Common myeloid progenitor, CD34-positive (primary cell): ENCODE results near the gene CUL2.
"Not testable (repeated sequence)": the region's sequence is repeated elsewhere in the genome, so short reads cannot be mapped to it uniquely, and the experiment has no call there.

Experiments
- CTCF ChIA-PET: fragments of 350-600 bp; sonication (Branson Sonifier 250); formaldehyde crosslinking; loops from one replicate; lab custom pipeline; 2021; ENCODE audit warnings: antibody characterized with exemption; lab: Charles Lee
- POLR2A ChIA-PET: fragments of 350-600 bp; sonication (Branson Sonifier 250); formaldehyde crosslinking; loops from one replicate; lab custom pipeline; 2021; ENCODE audit warnings: antibody characterized with exemption; lab: Charles Lee
- DNase-seq, 3 donors: peaks; one replicate each; pipeline versions ENCODE4 v3.0.0 to v3.0.0-alpha.2; 2013
- H3K27ac ChIP-seq, 2 experiments: 1 replicate in 1 of 2; 2 replicates in 1 of 2; pipeline ENCODE4 v1.7.0; 2013; ENCODE audit warnings: inconsistent platforms in 2 of 2, low read length in 2 of 2, mild to moderate bottlenecking in 2 of 2, low read depth in 1 of 2, moderate library complexity in 1 of 2; ENCODE audit not compliant: severe bottlenecking in 2 of 2, insufficient read depth in 1 of 2, poor library complexity in 1 of 2
- H3K27me3 ChIP-seq, 5 experiments: replicated peaks in 2 of 5; 1 replicate in 3 of 5; 2 replicates in 2 of 5; pipeline versions ENCODE4 v1.6.1 to v1.7.0; 2013; ENCODE audit warnings: low read length in 4 of 5, mild to moderate bottlenecking in 2 of 5, moderate library complexity in 2 of 5, inconsistent platforms in 1 of 5; ENCODE audit not compliant: insufficient read depth in 5 of 5, control insufficient read depth in 4 of 5
- H3K36me3 ChIP-seq, 4 experiments: 1 replicate in 2 of 4; 2 replicates in 2 of 4; pipeline versions ENCODE4 v1.6.1 to v1.7.0; 2013; ENCODE audit warnings: low read length in 3 of 4, control low read depth in 1 of 4, mild to moderate bottlenecking in 1 of 4; ENCODE audit not compliant: control insufficient read depth in 4 of 4, insufficient read depth in 4 of 4
- H3K4me1 ChIP-seq, 4 experiments: 1 replicate in 3 of 4; 2 replicates in 1 of 4; pipeline versions ENCODE4 v1.6.1 to v1.7.1; 2013; ENCODE audit warnings: low read length in 3 of 4, mild to moderate bottlenecking in 3 of 4, control low read depth in 1 of 4, inconsistent platforms in 1 of 4, moderate library complexity in 1 of 4; ENCODE audit not compliant: control insufficient read depth in 4 of 4, insufficient read depth in 4 of 4; ENCODE audit errors: control extremely low read depth in 1 of 4
- H3K4me3 ChIP-seq, 7 experiments: 1 replicate in 4 of 7; 2 replicates in 3 of 7; pipeline versions ENCODE4 v1.5.1 to v1.7.0; 2013; ENCODE audit warnings: mild to moderate bottlenecking in 7 of 7, low read length in 6 of 7, moderate library complexity in 6 of 7, inconsistent platforms in 2 of 7, low read depth in 2 of 7, control low read depth in 1 of 7; ENCODE audit not compliant: insufficient read depth in 4 of 7, control insufficient read depth in 1 of 7; ENCODE audit errors: extremely low read depth in 1 of 7
- H3K9me3 ChIP-seq, 5 experiments: 1 replicate in 4 of 5; 2 replicates in 1 of 5; pipeline versions ENCODE4 v1.6.1 to v1.7.1; 2013; ENCODE audit warnings: low read length in 4 of 5, mild to moderate bottlenecking in 2 of 5, inconsistent platforms in 1 of 5, low read depth in 1 of 5, moderate library complexity in 1 of 5; ENCODE audit not compliant: control insufficient read depth in 4 of 5, insufficient read depth in 2 of 5; ENCODE audit errors: control extremely low read depth in 1 of 5
- WGBS: methylation state at CpG from one replicate; pipeline ENCODE4 v1.1.5; 2013; ENCODE audit not compliant: insufficient coverage; 5-methylcytosine and 5-hydroxymethylcytosine counted together

The CUL2 gene

DNA sequence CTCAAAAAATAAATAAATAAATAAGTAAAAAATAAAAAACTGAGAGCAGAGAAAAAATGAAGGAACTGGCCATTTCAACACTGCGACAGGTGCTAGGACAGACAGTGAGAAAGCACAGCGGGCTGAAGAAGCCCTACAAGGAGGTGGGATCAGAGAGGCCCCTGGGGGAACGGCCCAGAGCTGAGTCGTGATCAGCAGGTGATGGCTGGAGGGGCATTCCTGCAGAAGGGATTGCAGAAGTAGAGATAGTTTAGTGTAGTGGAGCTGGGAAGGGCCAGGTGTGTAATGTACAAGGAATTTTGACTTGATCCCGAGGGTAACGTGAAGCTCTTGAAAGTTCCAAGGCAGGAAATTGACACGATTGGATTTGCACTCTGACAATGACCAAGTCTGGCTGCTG, 112.1 kb downstream of the CUL2 start:
- no peaks in the 10 kb centered on the region for H3K4me1 ChIP-seq
- DNase-seq, result no peak
- peaks cover 0 to 17% (median 11%) of the 10 kb centered on the region in 5 experiments for H3K9me3 ChIP-seq
- ChIA-PET POLR2A (no interaction called here), CTCF (no interaction called here)
- H3K27me3 ChIP-seq, result no peaks in the 10 kb centered on the region
- no peak overlapping the region for H3K27ac ChIP-seq
- 94% methylated on average over 7 of the region's 7 CpGs for WGBS
- no peaks in the 10 kb centered on the region for H3K36me3 ChIP-seq
- H3K4me3 ChIP-seq, result no peak overlapping the region

DNA sequence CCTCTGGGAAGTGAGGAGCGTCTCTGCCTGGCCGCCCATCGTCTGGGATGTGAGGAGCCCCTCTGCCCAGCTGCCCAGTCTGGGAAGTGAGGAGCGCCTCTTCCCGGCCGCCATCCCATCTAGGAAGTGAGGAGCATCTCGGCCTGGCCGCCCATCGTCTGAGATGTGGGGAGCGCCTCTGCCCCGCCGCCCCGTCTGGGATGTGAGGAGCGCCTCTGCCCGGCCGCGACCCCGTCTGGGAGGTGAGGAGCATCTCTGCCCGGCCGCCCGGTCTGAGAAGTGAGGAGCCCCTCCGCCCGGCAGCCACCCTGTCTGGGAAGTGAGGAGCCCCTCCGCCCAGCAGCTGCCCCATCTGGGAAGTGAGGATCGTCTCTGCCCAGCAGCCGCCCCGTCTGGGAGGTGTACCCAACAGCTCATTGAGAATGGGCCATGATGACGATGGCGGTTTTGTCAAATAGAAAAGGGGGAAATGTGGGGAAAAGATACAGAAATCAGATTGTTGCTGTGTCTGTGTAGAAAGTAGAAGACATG, 113.7 kb downstream of the CUL2 start:
- H3K27ac ChIP-seq, H3K4me3 ChIP-seq, POLR2A ChIA-PET, H3K27me3 ChIP-seq, DNase-seq, H3K4me1 ChIP-seq, CTCF ChIA-PET, H3K36me3 ChIP-seq: not testable (repeated sequence)
- H3K9me3 ChIP-seq, result peaks cover 0 to 16% (median 11%) of the 10 kb centered on the region in 5 experiments
- WGBS, result 98% methylated on average over 9 of the region's 29 CpGs

DNA sequence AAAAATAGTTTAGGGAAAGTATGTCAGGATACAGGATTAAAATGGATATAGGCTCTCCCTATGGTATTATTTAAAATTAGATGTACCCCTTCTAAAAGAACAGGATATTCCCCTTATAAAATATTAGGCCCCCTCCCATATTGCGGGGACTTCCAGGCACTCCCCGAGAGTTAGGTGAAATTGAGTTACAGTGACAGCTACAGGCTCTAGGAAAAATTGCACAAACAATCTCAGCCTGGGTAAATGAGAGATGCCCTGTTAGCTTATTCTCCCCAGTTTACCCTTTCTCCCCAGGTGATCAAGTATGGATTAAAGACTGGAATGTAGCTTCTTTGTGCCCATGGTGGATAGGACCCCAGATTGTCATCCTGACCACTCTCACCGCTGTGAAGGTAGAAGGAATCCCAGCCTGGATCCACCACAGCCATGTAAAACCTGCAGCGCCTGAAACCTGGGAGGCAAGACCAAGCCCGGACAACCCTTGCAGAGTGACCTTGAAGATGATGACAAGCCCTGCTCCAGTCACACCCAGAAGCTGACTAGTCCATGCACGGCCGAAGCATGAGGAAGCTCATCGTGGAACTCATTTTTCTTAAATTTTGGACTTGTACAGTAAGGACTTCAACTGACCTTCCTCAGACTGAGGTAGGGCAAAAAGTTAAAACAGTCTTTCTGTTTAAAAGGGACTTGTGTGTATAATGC, 115.6 kb downstream of the CUL2 start:
- H3K4me1 ChIP-seq, H3K27ac ChIP-seq, CTCF ChIA-PET, H3K36me3 ChIP-seq, H3K27me3 ChIP-seq, DNase-seq, POLR2A ChIA-PET, H3K4me3 ChIP-seq: not testable (repeated sequence)
- H3K9me3 ChIP-seq, result peaks cover 0 to 14% (median 11%) of the 10 kb centered on the region in 5 experiments
- 95% methylated on average over 8 of the region's 8 CpGs for WGBS

DNA sequence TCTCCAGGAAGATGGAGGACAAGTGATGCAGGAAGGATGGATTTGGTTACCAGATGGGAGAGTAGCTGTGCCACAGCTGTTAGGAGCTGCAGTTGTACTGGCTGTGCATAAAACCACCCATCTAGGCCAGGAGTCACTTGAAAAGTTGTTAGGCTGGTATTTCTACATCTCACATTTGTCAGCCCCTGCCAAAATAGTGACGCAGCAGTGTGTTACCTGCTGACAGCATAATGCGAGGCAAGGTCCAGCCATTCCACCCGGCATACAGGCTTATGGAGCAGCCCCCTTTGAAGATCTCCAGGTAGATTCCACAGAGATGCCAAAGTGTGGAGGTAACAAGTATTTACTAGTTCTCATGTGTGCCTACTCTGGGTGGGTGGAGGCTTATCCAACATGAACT, 116.4 kb downstream of the CUL2 start:
- 100% methylated on average over 3 of the region's 3 CpGs for WGBS
- H3K4me1 ChIP-seq, H3K4me3 ChIP-seq, H3K27ac ChIP-seq, H3K27me3 ChIP-seq, CTCF ChIA-PET, POLR2A ChIA-PET, H3K36me3 ChIP-seq, DNase-seq: not testable (repeated sequence)
- H3K9me3 ChIP-seq, result peaks cover 0 to 14% (median 11%) of the 10 kb centered on the region in 5 experiments

DNA sequence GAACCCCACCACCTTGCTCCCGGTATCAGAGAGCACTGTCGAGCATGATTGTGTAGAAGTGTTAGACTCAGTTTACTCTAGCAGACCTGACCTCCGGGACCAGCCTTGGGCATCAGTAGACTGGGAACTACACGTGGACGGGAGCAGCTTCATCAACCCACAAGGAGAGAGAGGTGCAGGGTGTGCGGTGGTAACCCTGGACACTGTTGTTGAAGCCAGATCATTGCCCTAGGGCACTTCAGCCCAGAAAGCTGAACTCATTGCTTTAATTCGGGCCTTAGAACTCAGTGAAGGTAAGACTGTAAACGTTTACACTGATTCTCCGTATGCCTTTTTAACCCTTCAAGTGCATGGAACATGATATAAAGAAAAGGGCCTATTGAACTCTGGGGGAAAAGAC, 117.0 kb downstream of the CUL2 start:
- CTCF ChIA-PET, H3K4me3 ChIP-seq, H3K36me3 ChIP-seq, DNase-seq, POLR2A ChIA-PET, H3K4me1 ChIP-seq, H3K27ac ChIP-seq, H3K27me3 ChIP-seq: not testable (repeated sequence)
- 97% methylated on average over 7 of the region's 9 CpGs for WGBS
- H3K9me3 ChIP-seq, result peaks cover 0 to 14% (median 11%) of the 10 kb centered on the region in 5 experiments

DNA sequence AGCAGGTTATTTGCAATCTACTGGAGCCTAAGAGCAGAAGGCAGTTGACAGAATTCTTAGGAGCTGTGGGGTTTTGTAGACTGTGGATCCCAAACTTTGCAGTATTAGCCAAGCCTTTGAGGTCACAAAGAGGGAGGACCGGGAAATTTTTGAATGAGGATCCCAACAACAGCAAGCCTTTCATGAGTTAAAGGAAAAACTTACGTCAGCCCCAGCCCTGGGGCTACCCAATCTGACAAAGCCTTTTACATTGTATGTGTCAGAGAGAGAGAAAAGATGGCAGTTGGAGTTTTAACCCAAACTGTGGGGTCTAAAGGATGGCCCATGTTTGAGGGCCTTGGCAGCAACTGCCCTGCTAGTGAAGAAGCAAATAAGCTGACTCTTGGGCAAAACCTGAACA, 117.5 kb downstream of the CUL2 start:
- H3K36me3 ChIP-seq, H3K27ac ChIP-seq, POLR2A ChIA-PET, H3K27me3 ChIP-seq, H3K4me1 ChIP-seq, CTCF ChIA-PET, H3K4me3 ChIP-seq, DNase-seq: not testable (repeated sequence)
- H3K9me3 ChIP-seq, result peaks cover 0 to 14% (median 11%) of the 10 kb centered on the region in 5 experiments
- 94% methylated on average over 2 of the region's 2 CpGs for WGBS

DNA sequence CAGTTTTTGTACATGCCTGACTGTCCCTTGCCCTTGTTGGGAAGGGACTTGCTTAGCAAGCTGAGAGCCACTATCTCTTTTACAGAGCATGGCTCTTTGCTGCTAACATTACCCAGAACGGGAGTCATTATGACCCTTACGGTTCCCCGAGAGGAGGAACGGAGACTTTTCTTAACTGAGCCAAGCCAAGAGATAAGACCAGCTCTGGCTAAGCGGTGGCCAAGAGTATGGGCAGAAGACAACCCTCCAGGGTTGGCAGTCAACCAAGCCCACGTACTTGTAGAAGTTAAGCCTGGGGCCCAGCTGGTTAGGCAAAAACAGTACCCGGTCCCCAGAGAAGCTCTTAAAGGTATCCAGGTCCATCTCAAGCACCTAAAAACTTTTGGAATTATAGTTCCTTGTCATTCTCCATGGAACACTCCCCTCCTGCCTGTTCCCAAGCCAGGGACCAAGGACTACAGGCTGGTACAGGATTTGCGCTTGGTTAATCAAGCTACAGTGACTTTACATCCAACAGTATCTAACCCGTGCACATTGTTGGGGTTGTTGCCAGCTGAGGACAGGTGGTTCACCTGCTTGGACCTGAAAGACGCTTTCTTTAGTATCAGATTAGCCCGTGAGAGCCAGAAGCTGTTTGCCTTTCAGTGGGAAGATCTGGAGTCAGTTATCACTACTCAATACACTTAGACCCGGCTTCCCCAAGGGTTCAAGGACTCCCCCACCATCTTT, 118.4 kb downstream of the CUL2 start:
- POLR2A ChIA-PET, H3K27ac ChIP-seq, H3K4me1 ChIP-seq, H3K27me3 ChIP-seq, H3K4me3 ChIP-seq, H3K36me3 ChIP-seq, DNase-seq: not testable (repeated sequence)
- 92% methylated on average over 10 of the region's 12 CpGs for WGBS
- H3K9me3 ChIP-seq, result peaks cover 0 to 14% (median 11%) of the 10 kb centered on the region in 5 experiments
- CTCF ChIA-PET, result interaction anchor here (1.2 kb wide), 1 partner anchor 25 kb away, joined by 3 read pairs; no protein-coding TSS in a partner anchor
